Middle frontal gyrus (tissue), 1 donor: ENCODE data around the gene NISCH.

Experiments
- DNase-seq: peaks from one replicate; pipeline ENCODE4 v3.0.0-alpha.2; 2015; ENCODE audit warnings: low spot score; ENCODE audit errors: extremely low spot score

NISCH gene

GRCh38 chr3:52537165-52537620 lies 81.8 kb downstream of the NISCH start:
- DNase-seq = no peak

GRCh38 chr3:52537726-52538421 lies 82.5 kb downstream of the NISCH start:
- no peak for DNase-seq

- no peak for DNase-seq
Measured at GRCh38 chr3:52539010-52539653, 83.7 kb downstream of the NISCH start.

- DNase-seq = no peak
Measured at GRCh38 chr3:52541050-52541449, 85.6 kb downstream of the NISCH start.
